GM12864 (cell line): ENCODE measurements around the gene OR51B5.
A peak's percentile ranks its signal among the peaks of the same experiment; 100 is the strongest.

Experiments
- DNase-seq: peaks from one replicate; pipeline ENCODE4 v3.0.0-alpha.2; 2011; ENCODE audit warnings: low read depth
- H3K4me3 ChIP-seq: 2 replicates; pipeline ENCODE4 v1.5.1; 2011; ENCODE audit warnings: mild to moderate bottlenecking, low read depth, low read length, control low read depth
- CTCF ChIP-seq: IDR thresholded peaks from 2 replicates; pipeline ENCODE4 v1.5.1; 2011; ENCODE audit warnings: low read depth, mild to moderate bottlenecking, moderate library complexity, low read length, control low read depth, inconsistent platforms; ENCODE audit errors: missing control alignments

OR51B5 gene

GRCh38 chr11:5343474-5344335, at the start of gene OR51B5:
Gene OR51B5, minus strand, starts transcription at chr11:5343524. Its CDS starts 0 bp downstream, at chr11:5343524.
- no peak for DNase-seq
- TF ChIP-seq CTCF = no peak

GRCh38 chr11:5390210-5390609, 46.9 kb upstream of the OR51B5 start:
- peak; percentile 20 for TF ChIP-seq CTCF
- no peak overlapping the region for H3K4me3 ChIP-seq
- DNase-seq = no peak

More at GRCh38 chr11:5343474-5344335, at the start of gene OR51B5:
- no peak within 1 kb of the TSS for H3K4me3 ChIP-seq

GRCh38 chr11:5384335-5384734, 41.0 kb upstream of the OR51B5 start:
- no peak for DNase-seq
- H3K4me3 ChIP-seq = no peak overlapping the region
- no peak for TF ChIP-seq CTCF

GRCh38 chr11:5383576-5383975, 40.3 kb upstream of the OR51B5 start, which contains the start of gene OR51M1:
Gene OR51M1, plus strand, starts transcription at chr11:5383812. Its CDS starts 5,587 bp downstream, at chr11:5389399.
- no peak for TF ChIP-seq CTCF
- DNase-seq = no peak
- H3K4me3 ChIP-seq = no peak within 1 kb of the TSS

- no peak overlapping the region for H3K4me3 ChIP-seq
- peak; percentile 12 for DNase-seq
- TF ChIP-seq CTCF = peak; percentile 88
Observed at GRCh38 chr11:5380740-5381342, 37.5 kb upstream of the OR51B5 start.

- TF ChIP-seq CTCF = no peak
- no peak overlapping the region for H3K4me3 ChIP-seq
- no peak for DNase-seq
Observed at GRCh38 chr11:5369789-5370188, 26.5 kb upstream of the OR51B5 start.
